GM23338 (cell line): ENCODE data around the gene GRIP2.

Experiments used
- CREB1 ChIP-seq: fragments of 250-450 bp; sonication (Bioruptor Pico); IDR thresholded peaks from 2 replicates; pipeline ENCODE4 v1.5.0; 2020; ENCODE audit warnings: low read depth, mild to moderate bottlenecking, moderate library complexity
- CTCF ChIP-seq, 2 experiments: fragments of 200-600 bp in 1 of 2; sonication (generic) in 1 of 2; conservative IDR thresholded peaks; 2 replicates each; pipeline versions ENCODE4 v1.5.1 to v1.6.1; 2016 to 2017; ENCODE audit warnings: antibody characterized with exemption in 2 of 2, low read depth in 2 of 2, mild to moderate bottlenecking in 2 of 2, moderate library complexity in 1 of 2
- ETS1 ChIP-seq: IDR thresholded peaks from 2 replicates; pipeline ENCODE4 v1.6.1; 2016; ENCODE audit warnings: antibody characterized with exemption
- EZH2 ChIP-seq: fragments of 200-600 bp; sonication (generic); IDR thresholded peaks from one replicate; pipeline ENCODE4 v1.8.0; 2017; ENCODE audit warnings: antibody characterized with exemption, mild to moderate bottlenecking, low read depth; ENCODE audit not compliant: unreplicated experiment
- EZH2phosphoT487 ChIP-seq: fragments of 200-600 bp; sonication (generic); IDR thresholded peaks from one replicate; pipeline ENCODE4 v1.8.1; 2018; ENCODE audit warnings: antibody characterized with exemption; ENCODE audit not compliant: unreplicated experiment
- JUNB ChIP-seq: IDR thresholded peaks from one replicate; pipeline ENCODE4 v1.6.1; 2016; ENCODE audit warnings: antibody characterized with exemption; ENCODE audit not compliant: unreplicated experiment
- POLR2AphosphoS5 ChIP-seq: IDR thresholded peaks from 2 replicates; pipeline ENCODE4 v1.6.1; 2016; ENCODE audit warnings: antibody characterized with exemption, low read depth
- REST ChIP-seq: IDR thresholded peaks from one replicate; pipeline ENCODE4 v1.6.1; 2018; ENCODE audit warnings: antibody characterized with exemption; ENCODE audit not compliant: unreplicated experiment
- STAT1 ChIP-seq: IDR thresholded peaks from one replicate; pipeline ENCODE4 v1.6.1; 2016; ENCODE audit warnings: antibody characterized with exemption; ENCODE audit not compliant: unreplicated experiment
- ZNF114 ChIP-seq: fragments of 250-450 bp; sonication (Bioruptor Pico); IDR thresholded peaks from 2 replicates; pipeline ENCODE4 v1.5.0; 2020; ENCODE audit warnings: mild to moderate bottlenecking, moderate library complexity
- ZNF331 ChIP-seq: fragments of 250-450 bp; sonication (Bioruptor Pico); IDR thresholded peaks from 2 replicates; pipeline ENCODE4 v1.5.0; 2020; ENCODE audit warnings: low read depth, mild to moderate bottlenecking, moderate library complexity
- ZNF462 ChIP-seq: fragments of 250-450 bp; sonication (Bioruptor Pico); IDR thresholded peaks from 2 replicates; pipeline ENCODE4 v1.5.0; 2020; ENCODE audit warnings: mild to moderate bottlenecking, moderate library complexity

- TF ChIP-seq CTCF (conservative IDR thresholded peaks at IDR 0.05; ENCODE audit: low read depth in 2 of 2), result no peak
- no peak for TF ChIP-seq EZH2
- TF ChIP-seq JUNB, result no peak
- TF ChIP-seq POLR2AphosphoS5, result no peak
- no peak for TF ChIP-seq STAT1
- TF ChIP-seq CREB1, result no peak
- TF ChIP-seq REST, result no peak
- TF ChIP-seq ETS1, result no peak
- no peak for TF ChIP-seq ZNF331 (CRISPR knock-in tag)
- no peak for TF ChIP-seq EZH2phosphoT487
- TF ChIP-seq ZNF462 (CRISPR knock-in tag), result no peak
- no peak for TF ChIP-seq ZNF114 (CRISPR knock-in tag)
Observed at GRCh38 chr3:14506626-14507304, 33.4 kb downstream of the GRIP2 start.
